ENCODE data around the gene CHKA. TPM values are rescaled to one million over a fixed set of nuclear protein-coding genes. Genes with fewer than 3 reads are reported as not detected.

CHKA gene
- total and polyA plus RNA-seq, 2 of the 4 experiments (the other 2 are of a cell fraction), result 4.5 to 8.4 TPM

GRCh38 chr11:68115285-68115684 lies 5.9 kb downstream of the CHKA start:
- Histone ChIP-seq H2BK15ac (ENCODE audit: low read depth, low read length) (no peak overlapping the region), H3K4ac (ENCODE audit: low read depth, low read length) (no peak overlapping the region), H3K4me3 (ENCODE audit: insufficient read depth, low read depth, low read length) (no peak overlapping the region), H2BK120ac (ENCODE audit: low read depth, low read length) (no peak overlapping the region), H3K9me1 (ENCODE audit: insufficient read depth, low read length) (no peaks in the 10 kb centered on the region; the same call in 1 of the 2 replicates), H3K27ac (ENCODE audit: insufficient read depth, low read length) (no peak overlapping the region), H3K14ac (replicated peaks; ENCODE audit: low read depth, low read length) (no peak overlapping the region), H3K56ac (ENCODE audit: extremely low read depth, insufficient read depth, low read length) (no peak overlapping the region), H4K8ac (ENCODE audit: low read depth in 2 of 2, low read length in 2 of 2) (no peak overlapping the region), H2BK5ac (ENCODE audit: low read depth, low read length, poor library complexity, severe bottlenecking) (no peak overlapping the region), H3K9me3 (ENCODE audit: control insufficient read depth, insufficient read depth, low read length) (no peaks in the 10 kb centered on the region), H4K20me1 (ENCODE audit: insufficient read depth, low read length) (peaks cover 20% of the 10 kb centered on the region; the same call in 1 of the 2 replicates), H2AK9ac (replicated peaks; ENCODE audit: low read depth, low read length, poor library complexity) (no peak overlapping the region), H3K4me2 (ENCODE audit: low read depth, low read length) (no peak overlapping the region), H2BK20ac (ENCODE audit: low read depth, low read length) (no peak overlapping the region), H3K9ac (ENCODE audit: low read depth, low read length) (no peak overlapping the region), H3K27me3 (ENCODE audit: control insufficient read depth, insufficient read depth, low read length) (no peaks in the 10 kb centered on the region), H2AFZ (replicated peaks; ENCODE audit: low read length, poor library complexity) (no peak overlapping the region), H3K79me1 (ENCODE audit: low read depth in 1 of 2, low read length in 2 of 2) (peaks cover 17 to 55% of the 10 kb centered on the region in 2 experiments), H3K18ac (ENCODE audit: low read depth, low read length) (no peak overlapping the region), H3K4me1 (ENCODE audit: control insufficient read depth, insufficient read depth, low read length) (peaks cover 7% of the 10 kb centered on the region), H4K5ac (ENCODE audit: low read depth, low read length) (no peak overlapping the region), H3K23ac (ENCODE audit: low read depth, low read length) (peak overlapping the region; percentile 33; the same call in 1 of the 2 replicates), H3K36me3 (ENCODE audit: control insufficient read depth, insufficient read depth, low read length) (no peaks in the 10 kb centered on the region), H2AK5ac (ENCODE audit: low read depth, low read length) (no peak overlapping the region), H4K91ac (ENCODE audit: insufficient read depth, low read depth, low read length) (no peak overlapping the region)
- 100% methylated on average over 1 of the region's 1 CpG; no CpG with 5 or more reads in 1 of the 2 experiments for WGBS, 2 experiments (ENCODE audit: extremely low coverage in 2 of 2, insufficient read length in 1 of 2)
- no TSS peak for BruUV-seq (replicated peaks)
- in situ Hi-C loops (cut with MboI; ENCODE audit: low sequenced_read_pairs) (no loop called here), dilution Hi-C loops (cut with HindIII; ENCODE audit: low sequenced_read_pairs, unreplicated experiment) (no loop called here), intact Hi-C loops (cut with micrococcal nuclease) (loop anchor here (5.0 kb wide), 1 partner anchor 103 kb away; the partner anchor contains the start of gene ALDH3B1)
- ChIA-PET CTCF (no interaction called here), POLR2A (ENCODE audit: unreplicated experiment) (no interaction called here)
- TF ChIP-seq RFX5 (IDR thresholded peaks at IDR 0.05; ENCODE audit: low read depth, low read length) (no peak), POLR2A (IDR thresholded peaks at IDR 0.05; ENCODE audit: low read depth, low read length) (no peak), FOS (IDR thresholded peaks at IDR 0.05; ENCODE audit: low read depth, low read length) (no peak), MXI1 (IDR thresholded peaks at IDR 0.05; ENCODE audit: borderline replicate concordance, low read depth, low read length) (no peak), MAFK (IDR thresholded peaks at IDR 0.05; ENCODE audit: low read depth, low read length) (no peak), RAD21 (IDR thresholded peaks at IDR 0.05; ENCODE audit: low read length) (no peak), RCOR1 (IDR thresholded peaks at IDR 0.05; ENCODE audit: insufficient replicate concordance, low read length) (no peak), CEBPB (IDR thresholded peaks at IDR 0.05; ENCODE audit: low read depth, low read length) (no peak), NFE2L2 (IDR thresholded peaks at IDR 0.05; ENCODE audit: low read depth, low read length) (no peak), ELK1 (IDR thresholded peaks at IDR 0.05; ENCODE audit: borderline replicate concordance, low read depth, low read length) (no peak), BHLHE40 (IDR thresholded peaks at IDR 0.05; ENCODE audit: low read depth, low read length) (no peak), CHD1 (IDR thresholded peaks at IDR 0.05; ENCODE audit: low read depth, low read length) (no peak), MAZ (IDR thresholded peaks at IDR 0.05; ENCODE audit: borderline replicate concordance, low read depth, low read length) (no peak), SMC3 (IDR thresholded peaks at IDR 0.05; ENCODE audit: low read depth, low read length) (no peak)
- TF ChIP-seq, protein P1, sequence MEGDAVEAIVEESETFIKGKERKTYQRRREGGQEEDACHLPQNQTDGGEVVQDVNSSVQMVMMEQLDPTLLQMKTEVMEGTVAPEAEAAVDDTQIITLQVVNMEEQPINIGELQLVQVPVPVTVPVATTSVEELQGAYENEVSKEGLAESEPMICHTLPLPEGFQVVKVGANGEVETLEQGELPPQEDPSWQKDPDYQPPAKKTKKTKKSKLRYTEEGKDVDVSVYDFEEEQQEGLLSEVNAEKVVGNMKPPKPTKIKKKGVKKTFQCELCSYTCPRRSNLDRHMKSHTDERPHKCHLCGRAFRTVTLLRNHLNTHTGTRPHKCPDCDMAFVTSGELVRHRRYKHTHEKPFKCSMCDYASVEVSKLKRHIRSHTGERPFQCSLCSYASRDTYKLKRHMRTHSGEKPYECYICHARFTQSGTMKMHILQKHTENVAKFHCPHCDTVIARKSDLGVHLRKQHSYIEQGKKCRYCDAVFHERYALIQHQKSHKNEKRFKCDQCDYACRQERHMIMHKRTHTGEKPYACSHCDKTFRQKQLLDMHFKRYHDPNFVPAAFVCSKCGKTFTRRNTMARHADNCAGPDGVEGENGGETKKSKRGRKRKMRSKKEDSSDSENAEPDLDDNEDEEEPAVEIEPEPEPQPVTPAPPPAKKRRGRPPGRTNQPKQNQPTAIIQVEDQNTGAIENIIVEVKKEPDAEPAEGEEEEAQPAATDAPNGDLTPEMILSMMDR (conservative IDR thresholded peaks at IDR 0.05; ENCODE audit: low read depth, low read length), result no peak
- TF ChIP-seq, protein P2, sequence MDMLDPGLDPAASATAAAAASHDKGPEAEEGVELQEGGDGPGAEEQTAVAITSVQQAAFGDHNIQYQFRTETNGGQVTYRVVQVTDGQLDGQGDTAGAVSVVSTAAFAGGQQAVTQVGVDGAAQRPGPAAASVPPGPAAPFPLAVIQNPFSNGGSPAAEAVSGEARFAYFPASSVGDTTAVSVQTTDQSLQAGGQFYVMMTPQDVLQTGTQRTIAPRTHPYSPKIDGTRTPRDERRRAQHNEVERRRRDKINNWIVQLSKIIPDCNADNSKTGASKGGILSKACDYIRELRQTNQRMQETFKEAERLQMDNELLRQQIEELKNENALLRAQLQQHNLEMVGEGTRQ (IDR thresholded peaks at IDR 0.05; ENCODE audit: low read depth, low read length), result no peak
- no peak for DNase-seq
- no peak for ATAC-seq (ENCODE audit: low read depth)

Measured in IMR-90 (cell line).